ENCODE results near the gene PIM2.
"Not testable (repeated sequence)": the region's sequence is repeated elsewhere in the genome, so short reads cannot be mapped to it uniquely, and the experiment has no call there.

PIM2 gene

DNA sequence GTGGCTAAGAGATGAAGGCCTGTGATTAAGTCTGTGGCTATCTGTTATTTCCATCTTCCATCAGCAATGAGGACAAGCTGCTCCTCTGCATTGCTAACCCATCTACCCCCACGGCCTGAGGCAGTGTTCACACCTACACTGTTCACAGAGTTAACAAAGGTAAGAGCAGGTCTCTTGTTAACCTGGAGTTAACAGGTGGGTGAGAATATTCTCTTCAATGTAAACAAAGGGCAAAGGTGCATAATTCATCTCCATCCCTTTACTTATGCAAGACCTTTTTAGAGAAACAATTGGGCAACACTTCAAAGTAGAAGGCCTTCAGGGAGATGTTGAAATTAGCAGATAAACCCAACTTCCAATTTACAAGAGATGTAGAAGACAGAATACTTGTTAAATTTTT, 10.2 kb downstream of the PIM2 start:
- no peak for DNase-seq (ENCODE audit: low read depth in 1 of 2, low spot score in 1 of 2)

DNA sequence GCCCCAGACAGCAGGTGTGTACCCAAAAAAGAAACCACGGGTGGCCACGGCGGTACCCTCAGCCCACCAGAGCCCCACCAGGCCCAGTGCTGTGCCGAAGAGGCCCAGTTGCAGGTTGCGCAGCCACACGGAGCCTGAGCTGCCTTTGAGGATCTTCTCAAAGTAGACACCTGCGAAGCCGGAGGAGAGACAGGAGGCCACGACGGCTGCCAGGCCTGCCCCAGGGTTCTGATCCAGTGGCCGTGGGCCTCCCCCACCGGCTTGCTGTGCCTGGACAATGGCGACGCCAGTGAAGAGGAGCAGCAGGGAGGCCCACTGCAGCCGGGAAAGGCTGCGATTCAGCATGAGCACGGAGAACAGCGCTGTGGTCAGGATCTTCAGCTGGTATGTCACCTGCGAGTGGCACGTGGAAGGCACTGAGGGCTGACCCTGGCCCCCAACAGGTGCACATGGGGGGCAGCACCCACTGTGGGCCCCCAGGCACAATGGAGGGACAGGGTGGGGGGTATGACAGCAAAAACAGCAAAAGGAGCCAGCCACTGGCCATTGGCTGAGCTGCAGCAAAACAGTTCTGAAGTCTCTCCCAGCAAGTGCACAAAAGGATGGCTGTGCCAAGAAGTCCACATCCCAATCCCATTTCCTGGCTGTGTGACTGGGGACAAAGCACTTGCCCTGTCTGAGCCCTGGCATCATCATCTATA, 13.6 kb downstream of the PIM2 start:
- no peak for DNase-seq (ENCODE audit: low read depth in 1 of 2, low spot score in 1 of 2)

DNA sequence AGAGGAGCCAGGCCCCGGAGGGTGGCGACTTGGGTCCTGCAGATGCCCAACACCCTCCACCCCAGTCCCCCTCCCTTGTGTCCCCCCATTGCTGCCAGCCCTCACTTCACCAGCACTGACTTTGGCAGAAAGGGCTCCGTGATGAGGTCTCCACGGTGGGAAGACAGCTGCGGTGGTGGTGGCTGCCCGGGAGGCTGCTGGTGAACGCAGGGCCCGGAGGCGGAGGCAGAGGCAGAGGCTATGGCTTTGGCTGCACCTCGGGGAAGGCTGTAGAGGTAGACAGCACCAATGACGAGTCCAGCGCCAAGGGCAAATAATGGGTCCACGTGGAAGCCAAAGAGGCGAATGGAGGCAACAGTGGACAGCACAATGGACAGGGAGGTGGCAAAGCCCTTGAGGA, 14.2 kb downstream of the PIM2 start:
- DNase-seq (ENCODE audit: low read depth in 1 of 2, low spot score in 1 of 2) = no peak

DNA sequence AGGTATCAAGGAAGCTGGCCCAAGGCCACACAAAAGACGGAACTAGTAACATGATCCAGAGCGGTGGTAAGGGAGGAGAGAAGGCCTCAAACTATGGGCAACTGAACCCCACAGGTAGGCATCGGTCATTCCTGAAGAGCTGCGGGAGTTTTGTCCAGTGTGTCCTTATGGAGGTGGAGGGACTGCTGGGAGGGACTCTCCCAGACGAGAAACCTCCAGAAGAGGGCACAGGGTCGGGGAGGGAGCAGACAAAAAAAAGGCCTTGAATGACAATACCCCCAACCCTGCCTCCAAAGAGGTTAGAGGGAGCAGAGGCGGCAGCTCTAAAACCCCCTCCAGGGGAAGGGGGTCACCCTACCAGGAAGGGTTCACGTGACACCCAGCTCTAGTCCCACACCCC, 14.6 kb downstream of the PIM2 start:
- no peak for DNase-seq (ENCODE audit: low read depth in 1 of 2, low spot score in 1 of 2)

DNA sequence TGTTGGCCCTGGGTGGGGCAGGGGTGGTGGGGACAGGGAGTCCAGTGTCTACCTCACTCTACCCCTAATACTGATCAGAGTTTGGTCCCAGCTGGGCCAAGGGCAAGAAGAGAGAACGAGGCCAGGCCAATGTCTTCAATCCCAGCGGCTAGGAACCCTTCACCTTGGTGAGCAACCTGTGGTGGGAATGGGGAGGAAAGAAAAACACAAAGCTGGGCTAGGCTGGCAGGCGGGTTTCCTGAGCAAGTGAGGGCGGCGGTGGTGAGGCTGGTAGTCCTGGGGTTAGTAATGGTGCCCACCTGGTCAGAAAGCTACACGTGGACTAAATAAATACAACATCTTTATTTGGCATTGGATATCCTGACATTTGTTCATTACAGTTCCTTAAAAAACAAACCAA, 15.5 kb downstream of the PIM2 start:
- DNase-seq (ENCODE audit: low read depth in 1 of 2, low spot score in 1 of 2) = no peak

DNA sequence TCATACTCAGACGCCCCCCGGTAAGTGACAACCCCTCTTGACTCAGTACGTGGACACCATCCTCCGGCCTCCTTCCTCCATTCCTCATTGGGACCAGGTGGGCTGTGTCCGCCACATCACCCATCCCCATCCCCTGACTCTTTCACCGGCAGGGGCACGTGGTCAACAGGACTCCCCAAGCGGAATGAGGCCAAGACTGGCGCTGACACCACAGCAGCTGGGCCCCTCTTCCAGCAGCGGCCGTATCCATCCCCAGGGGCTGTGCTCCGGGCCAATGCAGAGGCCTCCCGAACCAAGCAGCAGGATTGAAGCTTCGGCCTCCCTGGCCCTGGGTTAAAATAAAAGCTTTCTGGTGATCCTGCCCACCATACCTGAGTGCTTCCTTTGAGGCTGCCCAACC, 16.0 kb downstream of the PIM2 start:
- DNase-seq (ENCODE audit: low read depth in 1 of 2, low spot score in 1 of 2) = no peak

DNA sequence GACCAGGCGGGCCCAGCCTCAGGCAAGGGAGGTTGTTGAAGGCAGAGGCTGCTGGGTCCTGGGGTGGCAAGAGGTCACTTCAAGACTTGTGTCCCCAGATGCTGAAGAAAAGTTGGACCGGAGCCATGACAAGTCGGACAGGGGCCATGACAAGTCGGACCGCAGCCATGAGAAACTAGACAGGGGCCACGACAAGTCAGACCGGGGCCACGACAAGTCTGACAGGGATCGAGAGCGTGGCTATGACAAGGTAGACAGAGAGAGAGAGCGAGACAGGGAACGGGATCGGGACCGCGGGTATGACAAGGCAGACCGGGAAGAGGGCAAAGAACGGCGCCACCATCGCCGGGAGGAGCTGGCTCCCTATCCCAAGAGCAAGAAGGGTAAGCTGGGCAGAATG, 16.7 kb downstream of the PIM2 start:
- DNase-seq (ENCODE audit: low read depth in 1 of 2, low spot score in 1 of 2) = no peak

DNA sequence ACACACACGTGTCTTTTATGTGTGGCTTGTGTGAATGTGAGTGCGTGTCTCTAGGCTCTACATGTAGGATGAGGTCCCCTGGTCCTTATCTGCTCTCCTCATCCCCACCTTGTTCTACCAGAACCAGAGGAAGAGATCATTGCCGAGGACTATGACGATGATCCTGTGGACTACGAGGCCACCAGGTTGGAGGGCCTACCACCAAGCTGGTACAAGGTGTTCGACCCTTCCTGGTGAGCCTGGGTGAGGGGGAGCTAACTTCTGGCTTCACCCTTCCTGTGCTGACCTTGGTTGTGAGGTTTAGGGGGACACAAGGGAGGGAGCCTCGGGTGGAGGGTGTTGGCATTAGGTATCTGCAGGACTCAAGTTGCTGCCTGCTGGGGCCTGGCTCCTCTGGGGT, 17.8 kb downstream of the PIM2 start:
- no peak for DNase-seq (ENCODE audit: low read depth in 1 of 2, low spot score in 1 of 2)

DNA sequence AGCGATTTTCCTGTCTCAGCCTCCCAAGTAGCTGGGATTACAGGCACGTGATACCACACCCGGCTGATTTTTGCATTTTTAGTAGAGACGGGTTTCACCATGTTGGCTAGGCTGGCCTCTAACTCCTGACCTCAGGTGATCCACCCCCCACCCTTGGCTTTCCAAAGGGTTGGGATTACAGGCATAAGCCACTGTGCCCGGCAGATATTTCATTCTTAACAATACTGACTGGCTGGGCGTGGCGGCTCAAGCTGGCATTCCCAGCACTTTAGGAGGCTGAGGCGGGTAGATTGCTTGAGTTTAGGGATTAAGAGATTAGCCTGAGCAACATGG, 19.8 kb downstream of the PIM2 start:
- no peak for DNase-seq (ENCODE audit: low read depth in 1 of 2, low spot score in 1 of 2)

DNA sequence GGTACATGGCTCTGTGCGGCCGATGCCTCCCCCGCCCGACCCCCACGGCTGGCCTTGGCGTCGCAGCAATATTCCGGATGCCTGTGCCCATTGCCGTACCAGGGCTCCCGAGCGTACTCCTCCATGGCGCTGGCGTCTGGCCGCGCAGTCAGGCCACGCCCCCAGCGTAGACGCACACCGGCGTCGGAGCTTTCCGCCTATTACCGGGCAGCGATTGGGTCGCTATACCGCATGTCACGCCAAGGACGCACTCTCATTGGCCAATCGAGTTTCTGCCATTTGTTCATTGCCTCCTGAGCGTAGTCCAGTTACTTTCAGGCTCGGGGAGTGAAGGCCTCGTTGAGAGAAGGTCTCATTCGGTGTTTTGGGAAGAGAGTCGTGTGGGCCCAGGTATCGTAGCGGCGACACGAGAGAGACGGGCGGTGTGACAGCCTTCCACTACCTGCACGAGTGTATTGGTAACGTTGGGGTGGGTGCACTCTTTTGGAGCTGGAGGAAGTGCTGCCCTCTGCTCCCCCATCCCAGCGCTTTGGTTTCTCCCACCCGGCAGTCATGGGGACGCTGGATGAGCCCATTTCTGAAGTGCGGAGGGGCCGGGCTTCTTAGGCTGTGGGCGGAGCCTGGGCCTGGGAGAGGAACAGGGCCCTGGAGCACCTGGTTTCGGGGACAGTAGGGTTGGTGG, 21.1 kb downstream of the PIM2 start, which contains the start of the genes PQBP1 and TIMM17B:
Gene PQBP1, plus strand, starts transcription at position 306 of the 682 bp plus-strand sequence. CDS start 580 bp downstream, outside the sequence.
Gene TIMM17B, minus strand, starts transcription at position 144 of the 682 bp plus-strand sequence. Its CDS starts 19 bp downstream, at position 125.
- DNase-seq (ENCODE audit: low read depth in 1 of 2, low spot score in 1 of 2) = peak; percentile 58 to 77

DNA sequence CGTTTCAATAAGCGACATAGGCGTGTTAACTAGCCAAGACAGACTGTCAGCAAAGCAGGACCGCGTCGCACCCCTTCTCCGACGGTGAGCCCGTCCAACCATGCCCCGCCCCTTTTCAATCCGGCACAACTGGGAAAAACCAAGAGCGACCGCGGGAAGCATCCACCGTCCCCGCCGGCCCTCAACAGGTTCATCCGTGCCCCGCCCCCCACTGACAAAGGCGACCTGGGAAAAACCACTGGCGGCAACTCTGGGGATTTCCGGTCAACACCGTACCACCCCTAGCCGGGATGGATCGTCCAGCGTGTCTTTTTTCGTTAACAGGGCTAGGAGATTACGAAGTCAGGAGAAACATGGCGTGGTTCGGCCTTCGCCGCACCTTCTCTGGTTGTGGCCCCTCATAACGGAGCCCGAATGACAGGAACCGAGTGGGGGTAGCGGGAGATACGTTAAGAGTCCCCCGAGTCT, 21.6 kb downstream of the PIM2 start:
- peak in 1 of 2 donors; percentile 54 for DNase-seq (ENCODE audit: low read depth in 1 of 2, low spot score in 1 of 2)

DNA sequence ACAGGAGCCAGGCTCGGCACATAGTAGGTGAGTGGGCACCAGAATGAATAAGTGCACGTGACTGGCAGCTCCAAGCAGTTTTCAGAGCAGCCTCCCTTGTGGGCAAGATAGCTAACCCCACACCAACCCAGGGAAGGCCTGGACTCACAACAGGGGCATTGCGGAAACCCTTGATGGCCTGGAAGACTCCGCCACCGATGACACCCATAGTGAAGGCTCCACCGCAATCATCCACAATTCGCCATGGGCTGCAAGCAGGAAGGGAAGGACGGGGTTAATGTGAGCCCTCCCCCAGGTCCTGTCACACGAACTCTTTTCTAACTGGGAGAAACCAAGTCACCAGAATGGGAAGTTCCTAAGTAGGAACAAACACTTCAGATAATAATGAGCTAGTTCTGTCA, 22.2 kb downstream of the PIM2 start:
- no peak for DNase-seq (ENCODE audit: low read depth in 1 of 2, low spot score in 1 of 2)

DNA sequence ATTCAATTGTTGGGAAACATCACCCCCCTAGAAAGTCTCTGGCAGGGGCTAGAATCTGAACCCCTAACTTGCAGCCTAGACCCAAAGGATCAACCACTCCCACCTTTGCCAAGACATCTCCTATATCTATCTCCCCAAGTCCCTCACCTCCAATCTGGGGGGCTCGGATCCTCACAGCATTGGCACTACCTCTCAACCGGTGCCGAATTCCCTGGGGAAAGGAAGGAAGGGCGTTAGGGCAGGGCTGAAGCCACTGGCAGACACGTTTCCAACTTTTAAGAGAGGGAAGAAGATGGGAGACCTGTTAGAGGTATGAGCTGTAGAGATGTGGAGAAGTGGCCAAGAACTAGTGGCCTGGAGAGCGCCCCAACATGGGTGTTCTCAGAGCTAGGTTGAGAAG, 23.9 kb downstream of the PIM2 start:
- no peak for DNase-seq (ENCODE audit: low read depth in 1 of 2, low spot score in 1 of 2)

DNA sequence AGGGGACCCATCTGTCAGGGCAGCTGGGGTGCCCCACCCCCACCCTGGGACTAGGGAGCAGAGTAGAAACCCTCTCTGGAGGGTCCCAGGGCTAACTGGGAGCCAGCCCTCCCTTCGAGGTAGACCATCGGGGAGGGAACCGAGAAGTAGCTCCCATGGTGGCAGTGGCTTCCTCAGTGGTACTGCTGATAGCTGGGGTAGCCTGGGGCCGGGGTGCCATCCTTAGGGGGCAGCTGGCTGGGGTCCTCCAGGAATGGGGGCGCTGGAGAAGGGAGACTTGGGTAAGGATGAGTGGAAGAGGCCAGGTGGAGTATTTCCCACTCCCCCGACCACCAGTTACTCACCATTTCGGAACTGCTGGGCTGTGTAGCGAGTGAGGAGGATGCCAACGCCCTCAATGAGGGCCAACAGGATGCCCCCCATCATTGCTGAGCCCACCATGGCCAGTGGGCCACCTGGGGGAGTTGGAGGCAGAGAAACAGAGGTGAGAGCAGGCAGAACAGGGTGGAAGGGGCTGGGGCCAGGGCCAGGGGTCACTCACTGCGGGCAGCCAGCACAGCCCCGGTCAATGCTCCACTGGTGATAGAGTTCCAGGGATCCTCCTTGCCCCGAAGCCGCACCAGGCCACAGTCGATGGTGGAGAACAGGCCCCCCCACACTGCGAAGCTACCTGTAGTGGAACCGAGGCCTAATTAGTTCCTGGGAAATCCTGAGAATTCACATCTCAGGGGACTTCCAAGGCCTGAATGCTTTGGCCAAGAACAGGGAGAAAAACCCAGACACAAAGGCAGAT, 25.1 kb downstream of the PIM2 start:
- DNase-seq (ENCODE audit: low read depth in 1 of 2, low spot score in 1 of 2) = no peak

DNA sequence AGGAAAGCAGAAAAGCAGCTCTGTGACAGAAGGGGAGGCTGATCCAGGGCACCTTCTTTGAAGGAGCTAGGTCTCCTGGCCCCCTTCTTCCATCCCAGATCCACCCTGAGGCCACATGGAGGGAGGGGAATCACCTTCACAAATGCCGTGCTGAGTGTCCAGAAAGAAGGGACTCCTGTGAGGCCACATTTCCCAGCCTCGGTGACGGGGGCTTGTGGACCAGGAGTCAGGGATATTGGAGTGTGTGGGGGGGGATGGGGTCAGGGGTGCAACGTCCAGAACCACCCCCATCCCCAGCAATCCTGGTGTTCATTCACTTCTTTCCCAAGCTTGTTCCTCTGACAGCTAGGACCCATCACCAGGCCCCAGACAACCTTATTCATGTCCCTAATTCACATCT, 25.9 kb downstream of the PIM2 start:
- DNase-seq (ENCODE audit: low read depth in 1 of 2, low spot score in 1 of 2) = no peak

DNA sequence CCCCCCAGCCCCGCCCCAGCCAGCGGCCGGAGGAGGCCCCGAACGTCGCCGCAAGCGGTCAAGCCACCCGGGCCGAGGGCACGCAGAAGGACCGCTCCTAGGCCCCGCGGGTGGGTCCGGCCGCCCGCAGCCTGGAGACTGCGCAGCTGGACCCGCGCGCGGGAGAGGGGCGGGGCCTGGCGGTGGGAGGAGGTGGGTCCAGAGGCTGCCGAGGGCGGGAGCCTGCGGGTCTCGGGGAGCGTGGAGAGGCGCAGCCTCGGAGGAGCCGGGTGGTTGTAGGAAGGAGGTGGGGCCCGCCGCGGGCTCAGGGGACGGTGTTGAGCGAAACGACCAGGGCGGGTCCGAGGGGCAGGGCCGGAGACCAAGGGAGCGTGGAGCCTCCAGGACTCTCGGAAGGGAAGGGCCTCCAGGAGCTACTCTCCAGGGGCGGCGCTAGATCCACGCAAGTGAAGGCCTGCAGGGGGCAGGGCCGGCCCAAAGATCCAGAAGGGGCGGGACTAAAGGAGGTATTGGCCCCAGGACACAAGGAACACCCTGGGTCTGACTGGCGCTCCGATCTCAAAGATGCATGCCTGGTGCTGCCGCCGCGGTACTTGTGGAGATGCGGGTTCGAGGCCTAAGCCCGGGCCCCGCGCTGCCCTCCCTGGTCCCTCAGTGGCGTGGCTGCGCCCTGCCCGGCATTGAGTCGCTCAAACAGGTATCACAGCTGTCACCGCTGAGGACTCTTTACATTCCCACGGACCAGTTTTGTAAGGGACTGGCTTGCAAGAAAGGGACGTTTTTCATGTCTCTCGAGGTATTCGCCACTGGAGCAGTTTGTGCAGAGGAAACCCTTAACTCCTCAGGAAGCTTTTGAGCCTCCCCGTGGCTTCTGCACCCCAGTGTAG, 27.2 kb downstream of the PIM2 start:
- peak in 1 of 2 donors; percentile 59 for DNase-seq (ENCODE audit: low read depth in 1 of 2, low spot score in 1 of 2)

DNA sequence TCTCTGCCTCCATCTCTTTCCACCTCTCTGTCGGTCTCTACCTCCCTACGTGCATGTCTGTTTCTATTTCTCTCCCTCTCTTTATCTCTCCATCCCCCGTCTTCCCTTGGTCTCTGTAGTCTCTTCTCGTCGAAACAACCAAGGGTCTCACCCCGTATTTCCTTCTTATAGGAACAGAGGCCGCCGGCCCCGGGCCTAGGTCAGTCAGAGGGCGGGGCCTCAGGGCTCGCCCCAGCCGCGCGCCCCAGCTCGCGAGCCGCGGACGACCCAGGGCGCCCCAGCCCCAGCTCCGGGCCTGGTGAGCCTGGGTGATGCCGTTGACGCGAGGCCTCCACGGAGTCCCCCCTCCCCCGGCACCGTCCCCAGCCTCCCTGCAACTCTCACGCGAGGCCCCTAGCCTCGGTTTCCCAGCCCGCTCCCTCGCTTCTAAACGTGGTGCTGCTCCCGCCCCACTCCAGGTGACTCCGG, 27.9 kb downstream of the PIM2 start:
- no peak for DNase-seq (ENCODE audit: low read depth in 1 of 2, low spot score in 1 of 2)

DNA sequence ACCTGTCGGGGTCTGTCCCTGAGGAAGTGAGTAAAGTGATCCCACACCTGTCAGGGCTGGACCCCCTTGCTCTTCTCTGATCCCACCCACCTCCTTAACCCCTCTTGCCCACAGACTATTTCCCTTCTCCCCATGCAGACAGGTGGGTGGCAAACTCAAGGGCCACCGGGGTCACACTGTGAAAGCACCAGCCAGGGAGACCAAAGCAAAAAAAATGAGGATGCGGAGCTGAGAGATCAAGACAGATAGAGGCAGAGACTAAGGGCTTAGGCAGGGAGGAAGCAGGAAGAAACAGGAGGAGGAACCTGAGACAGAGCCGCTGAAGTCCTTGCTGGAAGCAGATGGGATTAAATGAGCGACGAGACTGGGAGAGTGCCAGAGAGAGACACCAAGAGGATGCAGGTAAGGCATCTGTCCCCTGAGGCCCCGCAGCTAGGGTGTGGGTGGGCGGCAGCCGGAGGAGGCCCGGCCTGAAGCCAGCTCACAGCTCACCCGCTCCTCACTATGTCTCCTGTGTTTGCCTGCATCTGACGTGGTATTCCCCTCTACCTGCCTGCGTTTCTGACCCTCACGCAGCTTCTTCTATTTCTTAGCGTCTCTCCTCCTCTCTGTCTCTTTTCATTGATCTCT, 28.4 kb downstream of the PIM2 start:
- DNase-seq (ENCODE audit: low read depth in 1 of 2, low spot score in 1 of 2) = no peak

DNA sequence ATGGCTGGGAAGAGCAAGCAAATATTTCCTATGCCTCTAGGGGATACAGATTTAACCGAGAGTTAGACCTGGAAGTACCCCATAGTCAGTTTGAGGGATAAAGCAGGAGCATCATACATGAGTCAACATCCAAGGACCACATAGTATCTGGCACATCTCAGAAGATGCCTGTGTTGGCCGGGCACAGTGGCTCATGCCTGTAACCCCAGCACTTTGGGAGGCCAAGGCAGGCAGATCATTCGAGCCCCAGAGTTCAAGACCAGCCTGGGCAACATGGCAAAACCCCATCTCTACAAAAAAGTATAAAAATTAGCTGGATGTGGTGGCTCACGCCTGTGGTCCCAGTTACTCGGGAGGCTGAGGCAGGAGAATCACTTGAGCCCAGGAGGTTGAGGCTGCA, 32.2 kb downstream of the PIM2 start:
- not testable (repeated sequence) for DNase-seq (ENCODE audit: low read depth in 1 of 2, low spot score in 1 of 2)

DNA sequence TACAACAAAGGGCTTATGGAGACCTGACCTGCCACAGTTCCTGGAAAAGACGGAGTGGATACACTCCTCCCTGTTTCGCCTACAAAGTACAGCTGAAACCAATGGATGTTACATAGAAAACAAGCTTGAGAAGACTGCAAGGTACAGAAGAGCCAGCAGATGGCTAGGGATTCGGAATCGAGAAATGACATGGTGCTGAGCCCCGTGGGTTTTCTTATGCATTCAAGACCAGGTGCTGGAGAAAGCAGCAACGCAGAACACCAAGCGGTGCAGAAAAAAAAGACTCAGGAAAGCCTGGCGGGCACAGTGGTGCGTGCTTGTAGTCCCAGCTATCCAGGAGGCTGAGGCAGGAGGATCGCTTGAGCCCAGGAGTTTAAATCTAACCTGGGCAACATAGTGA, 35.1 kb downstream of the PIM2 start:
- DNase-seq (ENCODE audit: low read depth in 1 of 2, low spot score in 1 of 2) = no peak

Data from activated CD4-positive, alpha-beta T cell treated with anti-CD3 and anti-CD28 coated beads, Interleukin-2, amount 50 U/mL, for 24 hours (primary cell).